Prostate gland (tissue), 2 donors: ENCODE results near the gene ADAP1. TPM values are rescaled to one million over a fixed set of nuclear protein-coding genes. Genes with fewer than 3 reads are reported as not detected.

Experiments used
- DNase-seq: peaks from one replicate; pipeline ENCODE4 v3.0.0-alpha.2; 2019; ENCODE audit warnings: low spot score
- H3K27ac ChIP-seq, 2 donors: fragments of 200-600 bp; sonication (generic); 2 replicates each; pipeline ENCODE4 v1.5.1; 2017 to 2019
- H3K27me3 ChIP-seq: fragments of 200-600 bp; sonication (generic); replicated peaks from 2 replicates; pipeline ENCODE4 v1.5.1; 2019; ENCODE audit not compliant: insufficient read depth
- H3K36me3 ChIP-seq, 2 donors: fragments of 200-600 bp; sonication (generic); 1 replicate in 1 of 2; 2 replicates in 1 of 2; pipeline versions ENCODE4 v1.5.1 to v1.8.1; 2017 to 2019
- H3K4me1 ChIP-seq: fragments of 200-600 bp; sonication (generic); replicated peaks from 2 replicates; pipeline ENCODE4 v1.5.1; 2019
- H3K4me3 ChIP-seq, 2 donors: fragments of 200-600 bp; sonication (generic); 2 replicates each; pipeline ENCODE4 v1.5.1; 2017 to 2019
- H3K9me3 ChIP-seq: fragments of 200-600 bp; sonication (generic); 2 replicates; pipeline ENCODE4 v1.5.1; 2017
- CTCF ChIP-seq, 4 experiments: fragments of 200-600 bp in 2 of 4; fragments of 450-650 bp in 2 of 4; sonication (generic) in 2 of 4; IDR thresholded peaks; 1 replicate in 3 of 4; 2 replicates in 1 of 4; pipeline ENCODE4 v1.5.1; 2016 to 2019; ENCODE audit warnings: antibody characterized with exemption in 4 of 4, mild to moderate bottlenecking in 2 of 4, moderate library complexity in 2 of 4
- POLR2A ChIP-seq: fragments of 450-650 bp; IDR thresholded peaks from one replicate; pipeline ENCODE4 v1.6.1; 2016; ENCODE audit warnings: antibody characterized with exemption, mild to moderate bottlenecking
- POLR2AphosphoS5 ChIP-seq: sonication (generic); formaldehyde crosslinking; IDR thresholded peaks from one replicate; pipeline ENCODE4 v1.6.1; 2017; ENCODE audit warnings: antibody characterized with exemption
- WGBS: methylation state at CpG from one replicate; pipeline ENCODE4 v1.1.5; 2018; 5-methylcytosine and 5-hydroxymethylcytosine counted together
- intact Hi-C: fragments of 100-400 bp; cut with DNase I; formaldehyde crosslinking; loops from one replicate; pipeline ENCODE4 v1.14.2; 2022
- total RNA-seq, 2 donors: library from RNA; depleted of rRNA; stranded (reverse); fragments of >200 nt; gene quantifications; one replicate each; pipeline ENCODE4 v1.1.0, GENCODE V29; 2016

Gene ADAP1
- total RNA-seq, 2 donors from 2014 or later = 5.9 to 8.3 TPM

- WGBS = 88% methylated on average over 15 of the region's 26 CpGs
- H3K27me3 ChIP-seq = no peaks in the 10 kb centered on the region
- no peak overlapping the region for H3K27ac ChIP-seq
- intact Hi-C loops = no loop called here
- H3K4me1 ChIP-seq = no peaks in the 10 kb centered on the region
- TF ChIP-seq CTCF (IDR thresholded peaks at IDR 0.05) (no peak), POLR2AphosphoS5 (no peak), POLR2A (no peak)
- no peak overlapping the region for H3K4me3 ChIP-seq
- H3K36me3 ChIP-seq = peaks cover 0 to 8% of the 10 kb centered on the region in 2 donors
- H3K9me3 ChIP-seq = no peaks in the 10 kb centered on the region
- DNase-seq = no peak
These were observed 54.0 kb downstream of the ADAP1 start for GRCh38 chr7:900331-901040.

- Histone ChIP-seq H3K27ac (no peak overlapping the region), H3K36me3 (peaks cover 0 to 10% of the 10 kb centered on the region in 2 donors), H3K9me3 (no peaks in the 10 kb centered on the region), H3K27me3 (no peaks in the 10 kb centered on the region), H3K4me3 (no peak overlapping the region), H3K4me1 (no peaks in the 10 kb centered on the region)
- 95% methylated on average over 15 of the region's 16 CpGs for WGBS
- DNase-seq = no peak
- TF ChIP-seq POLR2AphosphoS5 = no peak
- no peak for TF ChIP-seq CTCF (IDR thresholded peaks at IDR 0.05)
- TF ChIP-seq POLR2A = no peak
- intact Hi-C loops = no loop called here
These were observed 54.7 kb downstream of the ADAP1 start for GRCh38 chr7:899806-900205.

DNA sequence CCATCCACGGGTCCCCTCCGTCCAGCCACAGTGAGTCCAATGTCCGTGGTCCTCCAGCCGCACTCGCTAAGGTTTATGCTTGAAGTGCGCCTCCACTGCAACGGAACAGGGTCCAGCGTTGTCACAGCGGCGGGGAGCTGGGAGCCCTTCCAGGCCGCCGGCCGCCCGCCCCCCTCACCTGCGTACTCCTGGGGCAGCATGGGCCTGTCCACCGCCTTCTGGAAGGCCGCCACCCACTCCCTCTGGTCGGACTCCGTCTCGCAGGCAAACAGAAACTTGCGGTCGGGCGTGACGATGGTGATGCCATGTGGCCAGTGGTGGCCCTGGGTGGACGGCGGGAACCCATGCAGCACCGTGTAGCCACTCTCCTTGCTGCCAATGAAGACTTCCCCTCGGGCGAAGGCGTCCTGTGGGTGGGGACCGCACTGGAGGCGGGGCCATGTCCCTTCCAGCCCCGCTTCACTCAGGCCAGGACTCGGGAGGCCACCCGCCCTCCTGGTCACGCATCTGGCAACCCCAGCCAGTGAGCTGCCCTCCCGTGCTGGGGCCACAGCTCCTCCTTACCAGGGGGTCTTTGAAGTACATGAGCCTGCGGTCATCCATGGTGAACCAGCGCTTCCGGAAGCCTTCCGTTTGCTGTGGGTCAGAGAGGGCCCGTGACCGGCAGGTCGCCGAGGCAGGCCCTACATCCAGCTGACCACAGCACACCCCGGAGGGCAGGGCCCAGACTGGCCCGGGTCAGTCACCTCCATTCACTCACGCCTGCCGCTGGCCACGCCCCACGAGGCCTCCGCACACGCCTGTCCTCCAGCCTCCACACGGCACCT lies 55.4 kb downstream of the ADAP1 start:
- intact Hi-C loops = no loop called here
- Histone ChIP-seq H3K4me1 (no peaks in the 10 kb centered on the region), H3K36me3 (peaks cover 2 to 10% of the 10 kb centered on the region in 2 donors), H3K27me3 (no peaks in the 10 kb centered on the region), H3K9me3 (no peaks in the 10 kb centered on the region), H3K4me3 (no peak overlapping the region), H3K27ac (no peak overlapping the region)
- TF ChIP-seq POLR2AphosphoS5 (no peak), POLR2A (no peak), CTCF (IDR thresholded peaks at IDR 0.05) (no peak)
- DNase-seq = no peak
- WGBS = 69% methylated on average over 13 of the region's 54 CpGs

DNA sequence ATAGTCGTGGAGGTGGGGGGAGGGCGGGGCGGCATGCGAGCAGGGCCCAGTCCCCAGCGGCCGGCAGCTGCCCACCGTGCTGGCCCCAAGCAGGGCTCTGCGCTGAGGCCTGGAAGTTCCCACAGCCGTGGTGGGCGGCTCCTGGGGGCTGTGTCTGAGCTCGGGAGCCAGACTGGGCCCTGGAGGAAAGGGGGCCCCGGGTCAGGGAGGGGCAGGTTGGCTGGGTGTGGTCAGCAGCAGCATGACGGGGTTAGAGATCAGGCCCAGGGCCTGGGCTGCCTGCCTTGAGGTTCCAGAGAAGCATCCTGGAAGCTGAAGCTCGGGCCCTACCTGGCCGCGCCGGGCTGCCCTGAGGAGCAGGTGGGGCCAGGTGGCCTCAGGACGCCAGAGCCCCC lies 56.0 kb downstream of the ADAP1 start:
- peaks cover 7 to 10% of the 10 kb centered on the region in 2 donors for H3K36me3 ChIP-seq
- TF ChIP-seq CTCF (IDR thresholded peaks at IDR 0.05) (no peak), POLR2AphosphoS5 (no peak), POLR2A (no peak)
- intact Hi-C loops = no loop called here
- no peak for DNase-seq
- no peak overlapping the region for H3K4me3 ChIP-seq
- no peak overlapping the region for H3K27ac ChIP-seq
- H3K27me3 ChIP-seq = no peaks in the 10 kb centered on the region
- H3K9me3 ChIP-seq = no peaks in the 10 kb centered on the region
- WGBS = 84% methylated on average over 8 of the region's 18 CpGs
- no peaks in the 10 kb centered on the region for H3K4me1 ChIP-seq
